Dedifferentiated amniotic fluid mesenchymal stem cell (primary cell): ENCODE data around the gene EFHD1.
A peak's percentile ranks its signal among the peaks of the same experiment; 100 is the strongest.

Experiments
- DNase-seq: peaks from one replicate; pipeline ENCODE4 v3.0.0-alpha.2; 2016; ENCODE audit errors: extremely low spot score

The EFHD1 gene, protein sequence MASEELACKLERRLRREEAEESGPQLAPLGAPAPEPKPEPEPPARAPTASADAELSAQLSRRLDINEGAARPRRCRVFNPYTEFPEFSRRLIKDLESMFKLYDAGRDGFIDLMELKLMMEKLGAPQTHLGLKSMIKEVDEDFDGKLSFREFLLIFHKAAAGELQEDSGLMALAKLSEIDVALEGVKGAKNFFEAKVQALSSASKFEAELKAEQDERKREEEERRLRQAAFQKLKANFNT

DNA sequence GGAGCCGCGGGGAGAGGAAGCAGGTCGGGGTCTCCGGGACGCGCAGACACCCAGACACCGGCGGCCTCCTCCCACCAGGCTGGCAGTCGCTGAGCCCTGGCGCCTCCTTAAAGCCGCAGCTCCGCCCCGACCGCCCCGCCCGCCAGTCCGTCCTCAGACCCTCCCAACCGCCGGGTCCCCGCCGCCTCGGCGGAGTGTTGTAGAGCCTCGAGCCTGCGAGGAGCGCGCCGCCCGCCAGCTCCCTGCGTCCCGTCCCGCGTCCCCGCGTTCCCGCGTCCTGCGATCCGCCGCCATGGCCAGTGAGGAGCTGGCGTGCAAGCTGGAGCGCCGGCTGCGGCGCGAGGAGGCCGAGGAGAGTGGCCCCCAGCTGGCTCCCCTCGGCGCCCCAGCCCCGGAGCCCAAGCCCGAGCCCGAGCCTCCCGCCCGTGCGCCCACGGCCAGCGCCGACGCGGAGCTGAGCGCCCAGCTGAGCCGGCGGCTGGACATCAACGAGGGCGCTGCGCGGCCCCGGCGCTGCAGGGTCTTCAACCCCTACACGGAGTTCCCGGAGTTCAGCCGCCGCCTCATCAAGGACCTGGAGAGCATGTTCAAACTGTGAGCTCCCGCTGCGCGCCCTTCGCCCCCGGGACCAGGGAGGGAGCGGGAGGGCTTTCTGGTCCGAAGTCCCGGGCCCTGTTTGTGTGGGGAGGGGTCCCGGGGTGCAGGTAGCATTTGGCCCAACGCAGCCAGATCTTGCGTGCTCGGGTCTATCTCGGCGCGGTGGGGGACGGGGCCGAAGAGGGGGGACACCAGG lies at the start of gene EFHD1:
Gene EFHD1 (plus strand): TSS at position 192 of the 793 bp plus-strand sequence. CDS start 101 bp downstream, at position 293.
- peak; percentile 26 for DNase-seq

DNA sequence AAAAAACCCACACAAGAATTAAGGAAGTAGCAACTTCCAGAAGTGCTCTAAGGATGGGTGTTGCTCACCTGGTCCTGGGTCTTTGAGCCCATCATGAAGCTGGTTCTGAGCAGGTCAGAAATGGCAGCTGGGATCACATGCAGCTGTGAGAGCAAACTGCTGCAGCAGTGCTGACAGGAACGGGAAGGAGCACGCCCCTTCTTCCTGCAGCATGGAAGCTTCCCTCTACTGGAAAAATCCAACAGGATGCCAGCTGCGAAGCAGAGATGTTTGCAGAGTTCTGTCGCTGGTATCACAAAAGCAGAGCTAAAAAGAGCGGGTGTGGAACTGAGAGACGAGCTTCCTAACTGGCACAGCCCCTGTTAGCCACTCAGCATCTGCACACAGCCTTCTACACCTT lies 49.2 kb upstream of the EFHD1 start:
- DNase-seq: no peak

DNA sequence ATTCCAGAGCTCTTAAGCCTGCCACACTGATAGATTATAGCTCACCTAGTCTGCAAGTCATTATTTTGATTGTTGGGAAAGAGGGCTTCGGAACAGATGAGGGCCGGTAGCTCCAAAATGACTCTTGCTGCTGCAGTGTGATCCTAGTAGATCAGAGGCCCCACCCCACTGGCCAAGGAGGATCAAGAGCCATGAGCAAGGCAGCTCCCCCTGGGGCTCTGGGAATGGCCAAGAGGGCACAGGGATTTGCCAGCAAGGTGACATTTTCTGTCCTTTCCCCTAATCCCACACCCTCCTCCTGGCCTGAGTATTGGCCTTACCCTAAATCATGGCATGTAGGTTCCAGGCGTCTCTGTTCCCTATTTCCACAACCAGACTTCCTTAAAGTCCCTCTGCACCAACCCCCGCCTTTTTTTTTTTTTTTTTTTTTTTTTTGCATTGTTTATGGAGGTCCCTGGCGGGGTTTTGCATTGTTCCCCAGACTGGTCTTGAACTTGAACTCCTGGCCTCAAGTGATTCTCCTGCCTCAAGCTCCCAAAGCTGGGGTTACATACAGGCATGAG lies 46.4 kb upstream of the EFHD1 start:
- no peak for DNase-seq

DNA sequence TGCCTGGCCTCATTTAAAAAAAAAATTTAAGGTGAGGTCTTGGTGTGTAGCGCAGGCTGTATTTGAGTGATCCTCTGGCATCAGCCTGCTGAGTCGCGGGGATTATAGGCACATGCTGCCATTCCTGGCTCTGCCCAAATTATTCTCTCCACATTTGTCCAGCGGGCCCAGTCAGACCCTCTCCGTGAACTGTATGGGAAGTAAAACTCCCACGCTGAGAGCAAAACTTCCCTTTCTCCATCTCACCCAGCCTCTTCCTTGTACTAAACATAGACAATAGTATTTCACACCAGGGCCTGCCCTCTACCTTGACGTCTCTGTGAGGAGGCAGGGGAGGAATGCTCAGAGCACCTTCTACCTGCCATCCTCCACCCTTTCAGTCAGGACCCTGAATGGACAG lies 45.9 kb upstream of the EFHD1 start:
- no peak for DNase-seq

DNA sequence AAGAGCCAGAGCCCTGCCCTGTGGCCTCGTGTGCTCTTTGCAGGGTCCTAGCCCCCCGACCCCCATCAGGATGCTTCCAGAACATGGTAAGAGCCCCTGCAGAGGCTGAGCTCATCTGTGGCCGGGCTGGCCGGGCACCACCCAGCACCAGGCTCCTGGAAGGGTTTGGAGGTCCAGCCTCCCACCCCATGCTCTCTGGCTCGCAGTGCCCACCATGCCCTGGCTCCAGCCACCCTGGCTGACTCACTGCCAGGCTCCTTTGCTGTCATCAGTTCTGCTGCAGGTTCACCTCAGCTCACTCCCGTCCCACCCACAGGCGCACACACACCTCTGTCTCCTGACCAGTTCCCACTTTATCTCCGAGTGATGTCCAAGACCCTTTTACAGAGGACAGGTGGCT lies 45.4 kb upstream of the EFHD1 start:
- no peak for DNase-seq

DNA sequence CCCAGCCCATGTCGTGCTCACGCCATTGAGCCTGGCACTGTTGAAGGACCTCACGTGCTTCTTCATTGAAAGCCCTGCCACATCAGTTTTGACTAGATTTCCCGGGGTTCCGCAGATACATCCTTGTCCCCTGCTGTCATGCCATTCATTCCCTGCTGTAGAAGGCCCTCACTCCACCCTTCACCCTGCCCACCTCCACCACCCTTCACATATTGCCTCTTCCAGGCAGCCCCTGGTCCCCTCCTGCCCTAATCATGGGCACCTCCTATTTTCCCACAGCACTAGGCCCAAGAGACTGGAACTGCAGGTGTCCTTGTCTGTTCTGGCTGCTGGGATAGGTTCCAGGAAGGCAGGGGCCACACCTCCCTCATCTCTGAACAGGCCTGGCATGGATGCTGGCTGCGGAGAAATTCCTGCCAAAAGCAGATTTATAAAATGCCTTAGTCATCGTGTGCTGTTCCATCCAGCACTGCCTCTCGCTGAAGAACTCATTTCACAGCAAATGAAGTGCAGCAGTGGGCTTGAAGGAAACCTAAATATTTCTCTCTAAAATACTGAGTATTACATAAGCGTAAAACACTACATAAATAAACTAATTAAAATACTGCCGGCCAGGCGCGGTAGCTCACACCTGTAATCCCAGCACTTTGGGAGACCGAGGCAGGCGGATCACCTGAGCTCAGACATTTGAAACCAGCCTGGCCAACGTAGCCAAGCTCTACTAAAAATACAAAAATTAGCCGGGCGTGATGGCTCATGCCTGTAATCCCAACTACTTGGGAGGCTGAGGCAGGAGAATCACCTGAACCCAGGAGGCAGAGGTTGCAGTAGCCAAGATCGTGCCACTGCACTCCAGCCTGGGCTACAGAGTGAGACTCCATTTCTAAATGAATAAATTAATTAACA lies 44.5 kb upstream of the EFHD1 start:
- DNase-seq: peak; percentile 87

DNA sequence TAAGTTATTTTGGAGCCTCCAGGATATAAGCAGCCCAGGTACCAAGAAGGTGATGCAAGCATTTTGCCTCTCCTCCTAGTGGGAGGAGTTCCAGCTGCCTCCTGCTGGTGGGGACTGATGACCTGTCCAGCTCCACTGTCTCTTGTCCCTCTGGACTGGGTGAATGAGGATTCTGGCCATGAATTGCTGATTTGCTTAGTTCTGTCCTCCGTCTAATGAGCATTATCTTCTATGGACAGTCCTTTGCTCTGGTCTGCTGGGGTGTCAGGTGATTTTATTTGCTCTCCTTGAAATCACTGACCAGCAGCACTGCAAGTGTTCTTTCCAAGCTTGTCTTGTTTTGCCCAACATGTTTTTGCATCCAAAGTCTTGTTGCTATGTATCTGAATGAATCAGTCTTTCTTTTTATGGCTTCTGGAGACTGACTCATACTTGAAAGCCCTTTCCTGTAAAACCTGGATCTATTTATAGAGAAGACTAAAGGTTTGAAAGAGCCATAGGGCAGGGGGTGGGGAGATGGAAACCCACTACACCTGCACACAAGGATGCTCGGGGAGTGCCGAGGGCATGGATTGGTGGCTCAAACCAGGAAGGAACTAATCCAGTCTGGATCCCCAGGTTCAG lies 40.5 kb upstream of the EFHD1 start:
- DNase-seq: peak; percentile 71

DNA sequence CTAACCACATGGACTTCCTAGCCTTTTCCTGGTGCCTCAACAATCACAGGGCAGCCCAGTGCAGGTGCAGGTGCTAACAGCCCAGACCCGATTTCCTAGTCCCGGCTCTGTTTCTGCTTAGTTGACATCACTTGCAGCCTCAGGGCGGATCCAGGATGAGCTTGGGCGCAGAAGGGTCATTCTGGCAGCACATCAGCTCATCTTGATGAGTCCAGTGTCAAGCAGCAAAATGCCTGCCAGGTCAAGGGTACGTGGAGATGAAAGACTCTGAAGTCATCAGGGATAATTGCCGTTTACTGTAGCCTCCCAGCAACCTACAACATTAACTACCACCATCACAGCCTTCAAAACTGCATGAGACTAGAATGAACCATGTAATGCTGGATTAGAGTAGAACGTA lies 39.4 kb upstream of the EFHD1 start:
- no peak for DNase-seq

DNA sequence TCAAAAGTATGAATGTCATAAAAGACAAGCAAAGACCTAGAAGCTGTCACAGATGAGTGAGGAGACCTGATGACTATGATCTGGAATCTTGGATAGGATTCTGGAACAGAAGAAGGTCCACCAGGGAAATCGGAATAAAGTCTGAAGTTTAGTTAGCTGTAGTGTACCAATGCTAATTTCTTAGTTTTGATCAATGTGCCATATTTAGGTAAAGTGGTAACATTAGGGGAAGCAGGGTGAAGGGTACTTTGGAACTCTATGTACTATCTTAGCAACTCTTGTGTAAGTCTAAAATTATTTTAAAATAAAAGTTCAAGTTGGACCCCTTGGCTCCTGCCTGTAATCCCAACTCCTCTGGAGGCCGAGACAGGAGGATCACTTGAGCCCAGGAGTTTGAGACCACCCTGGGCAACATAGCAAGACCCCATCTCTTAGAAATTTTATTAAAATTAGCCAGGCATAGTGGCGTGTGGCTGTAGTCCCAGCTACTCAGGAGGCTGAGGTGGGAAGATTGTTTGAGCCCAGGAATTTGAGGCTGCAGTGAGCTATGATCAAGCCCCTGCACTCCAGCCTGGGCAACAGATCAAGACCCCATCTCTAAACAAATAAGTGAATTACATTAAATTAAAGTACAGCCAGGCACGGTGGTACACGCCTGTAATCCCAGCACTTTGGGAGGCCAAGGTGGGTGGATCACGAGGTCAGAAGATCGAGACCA lies 35.9 kb upstream of the EFHD1 start:
- no peak for DNase-seq

DNA sequence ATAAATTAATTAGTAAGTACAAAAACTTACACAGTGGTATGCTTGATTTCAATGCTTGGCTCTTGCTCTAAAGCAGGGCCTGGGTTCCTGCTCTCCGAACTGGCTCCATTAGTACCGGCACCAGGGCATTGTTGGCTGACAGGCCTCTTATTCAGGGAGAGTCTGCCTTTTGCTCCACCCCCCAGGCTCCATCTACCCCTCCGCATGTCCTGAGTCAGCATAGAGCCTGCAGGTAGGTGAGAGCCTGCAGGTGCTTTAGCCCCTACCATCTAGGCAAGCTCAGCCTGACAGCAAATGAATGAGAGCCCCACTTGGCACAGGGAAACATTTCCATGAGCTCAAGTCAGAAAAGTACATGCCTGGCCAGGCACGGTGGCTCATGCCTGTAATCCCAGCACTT lies 35.1 kb upstream of the EFHD1 start:
- no peak for DNase-seq

DNA sequence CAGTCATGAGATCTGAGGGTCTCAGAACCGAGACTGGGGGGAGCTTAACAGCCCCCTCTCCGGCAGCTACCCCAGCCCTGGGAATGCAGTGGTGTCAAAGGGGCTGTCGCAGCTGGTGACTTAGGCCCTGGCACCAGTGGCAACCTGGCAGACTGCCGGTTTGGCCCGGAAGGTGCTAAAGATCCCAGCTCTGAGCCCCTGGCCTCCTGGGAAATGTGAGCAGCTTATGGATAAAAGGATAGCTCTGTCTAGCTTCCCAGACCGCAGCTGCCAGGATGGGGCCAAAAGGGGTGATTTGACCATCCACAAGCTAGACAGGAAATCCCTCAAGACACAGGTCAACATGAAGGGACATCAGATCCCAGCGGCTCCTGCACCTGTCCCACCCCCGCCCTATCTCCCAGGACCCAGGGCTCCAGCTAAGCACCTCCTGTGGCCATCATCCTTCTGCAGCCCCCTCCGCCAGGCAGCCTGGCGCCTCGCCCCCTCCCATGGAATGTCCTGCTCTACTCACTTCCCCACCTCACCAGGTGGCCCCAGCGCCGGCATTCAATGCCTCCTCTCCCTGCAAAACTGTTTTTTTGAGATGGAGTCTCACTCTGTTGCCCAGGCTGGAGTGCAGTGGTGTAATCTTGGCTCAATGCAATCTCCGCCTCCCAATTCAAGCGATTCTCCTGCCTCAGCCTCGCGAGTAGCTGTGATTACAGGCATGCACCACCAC lies 33.2 kb upstream of the EFHD1 start:
- DNase-seq: no peak

DNA sequence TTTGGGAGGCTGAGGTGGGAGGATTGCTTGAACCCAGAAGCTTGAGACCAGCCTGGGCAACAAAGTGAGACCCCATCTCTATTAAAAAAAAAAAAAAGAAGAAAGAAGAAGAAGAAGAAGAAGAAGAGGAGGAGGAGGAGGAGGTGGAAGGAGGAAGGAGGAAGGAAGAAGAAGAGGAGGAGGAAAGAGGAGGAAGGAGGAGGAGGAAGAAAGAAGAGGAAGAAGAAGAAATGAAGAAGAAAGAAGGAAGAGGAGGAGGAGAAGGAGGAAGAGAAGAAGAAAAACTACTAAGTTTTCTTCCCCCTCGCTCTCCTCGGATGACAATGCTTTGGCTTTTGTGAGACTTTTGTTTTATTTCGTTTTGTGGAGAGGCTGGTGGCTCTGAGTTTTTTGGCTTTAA lies 30.1 kb upstream of the EFHD1 start:
- DNase-seq: no peak

DNA sequence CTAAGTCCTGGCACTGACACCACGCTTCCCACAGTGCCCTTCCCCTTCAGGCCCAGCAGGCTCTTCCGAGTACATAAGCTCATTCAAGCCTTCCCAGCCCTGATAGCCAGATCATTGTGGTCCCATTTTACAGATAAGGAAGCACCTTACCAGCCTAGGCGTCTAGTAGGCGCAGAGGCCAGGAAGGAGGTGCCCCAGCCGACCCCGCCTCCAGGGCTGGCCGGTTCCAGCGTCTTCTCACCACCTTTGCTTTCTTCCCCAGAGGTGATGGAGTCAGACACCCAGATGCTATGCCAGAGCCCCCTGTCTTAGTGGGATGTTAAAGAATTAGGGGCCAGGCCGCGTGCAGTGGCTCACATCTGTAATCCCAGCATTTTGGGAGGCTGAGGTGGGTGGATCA lies 28.9 kb upstream of the EFHD1 start:
- no peak for DNase-seq

DNA sequence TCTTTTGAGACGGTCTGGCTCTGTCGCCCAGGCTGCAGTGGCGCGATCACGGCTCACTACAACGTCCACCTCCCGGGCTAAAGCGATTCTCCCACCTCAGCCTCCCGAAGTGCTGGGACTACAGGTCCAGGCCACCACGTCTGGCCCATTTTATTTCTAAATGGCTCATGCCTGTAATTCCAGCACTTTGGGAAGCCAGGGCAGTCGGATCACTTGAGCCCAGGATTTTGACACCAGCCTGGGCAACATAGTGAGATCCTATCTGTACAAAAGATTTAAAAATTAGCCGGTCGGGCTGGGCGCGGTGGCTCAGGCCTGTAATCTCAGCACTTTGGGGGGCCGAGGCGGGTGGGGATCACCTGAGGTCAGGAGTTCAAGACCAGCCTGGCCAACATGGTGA lies 26.4 kb upstream of the EFHD1 start:
- DNase-seq: no peak

DNA sequence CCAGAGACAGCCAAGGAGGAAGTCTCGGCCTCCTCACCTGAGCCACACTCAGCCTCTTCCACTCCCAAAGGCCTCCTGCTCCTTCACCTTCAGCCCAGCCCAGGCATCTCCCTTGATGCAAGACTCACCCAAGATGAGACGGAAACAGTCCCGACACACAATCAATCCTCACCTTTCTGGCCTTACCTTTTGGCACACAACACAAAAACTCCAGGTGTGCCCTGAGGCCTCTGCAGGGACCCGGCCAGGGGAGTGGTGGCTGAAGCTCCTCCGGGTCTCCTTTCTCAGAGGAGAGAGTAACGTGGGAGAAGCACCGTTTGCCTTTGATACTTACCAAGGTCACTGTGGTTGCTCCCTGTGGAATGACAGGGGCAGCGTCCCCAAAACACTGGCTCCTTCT lies 23.8 kb upstream of the EFHD1 start:
- DNase-seq: no peak

DNA sequence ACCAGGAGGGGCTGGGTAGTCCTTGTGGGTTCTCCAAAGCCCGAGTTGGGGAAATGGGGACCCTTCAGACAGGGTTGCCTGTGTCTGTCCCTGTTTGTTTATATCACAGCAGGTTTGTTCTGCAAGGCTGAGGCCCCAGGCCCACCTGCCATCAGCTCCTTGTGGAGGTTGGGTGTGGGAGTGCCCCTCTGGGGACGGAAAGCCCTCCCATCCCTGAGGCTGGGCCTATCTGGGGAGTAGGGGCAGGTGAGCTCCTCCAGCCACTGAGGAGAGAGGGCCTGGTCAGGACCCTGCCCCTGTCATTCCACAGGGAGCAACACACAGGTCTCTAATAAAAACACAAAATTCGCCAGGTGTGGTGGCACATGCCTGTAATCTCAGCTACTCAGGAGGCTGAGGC lies 23.3 kb upstream of the EFHD1 start:
- no peak for DNase-seq

DNA sequence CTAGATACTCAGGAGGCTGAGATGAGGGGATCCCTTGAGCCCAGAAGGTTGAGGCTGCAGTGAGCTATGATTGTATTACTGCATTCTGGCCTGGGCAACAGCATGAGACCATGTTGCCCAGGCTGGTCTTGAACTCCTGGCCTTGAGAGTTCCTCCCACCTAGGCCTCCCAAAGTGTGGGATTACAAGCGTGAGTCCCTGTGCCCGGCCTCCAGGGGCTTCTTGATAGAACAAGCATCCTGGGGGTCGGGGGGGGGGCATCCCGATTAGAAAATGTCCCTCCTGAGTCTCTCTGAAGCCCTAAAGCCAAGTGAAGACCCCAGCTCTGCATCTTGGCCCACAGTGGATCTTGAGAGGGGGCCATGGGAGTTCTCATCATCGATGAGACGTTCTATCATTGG lies 22.3 kb upstream of the EFHD1 start:
- DNase-seq: no peak

DNA sequence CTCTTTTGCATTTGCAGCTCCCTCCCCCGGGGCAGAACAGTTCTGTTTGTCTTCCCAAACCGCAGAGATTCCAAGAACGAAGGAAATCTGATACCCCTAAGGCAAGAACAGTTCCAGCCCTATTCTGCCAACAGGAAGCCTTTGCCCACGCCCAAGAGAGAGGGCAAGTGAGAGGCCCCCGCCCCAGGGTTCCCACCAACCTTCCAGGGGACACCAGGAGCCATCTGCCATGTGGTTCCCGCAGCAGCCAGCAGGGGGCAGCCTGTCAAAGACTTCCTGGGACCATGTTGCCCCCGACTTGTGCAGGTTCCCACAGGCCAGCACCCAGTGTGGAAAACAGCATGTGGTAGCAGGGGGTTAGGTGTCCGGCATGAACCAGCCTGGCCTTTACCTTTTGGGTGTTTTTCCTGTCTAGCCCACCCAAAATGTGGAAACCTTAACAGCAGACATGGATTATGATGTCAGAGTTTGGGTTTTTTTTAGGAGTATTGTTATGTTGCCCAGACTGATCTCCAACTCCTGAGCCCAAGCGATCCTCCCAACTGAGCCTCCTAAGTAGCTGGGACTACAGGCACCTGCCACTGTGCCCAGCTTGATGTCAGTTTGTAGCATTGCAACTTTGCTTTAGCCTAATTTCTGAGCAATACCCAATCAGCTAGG lies 21.7 kb upstream of the EFHD1 start:
- DNase-seq: peak; percentile 88

DNA sequence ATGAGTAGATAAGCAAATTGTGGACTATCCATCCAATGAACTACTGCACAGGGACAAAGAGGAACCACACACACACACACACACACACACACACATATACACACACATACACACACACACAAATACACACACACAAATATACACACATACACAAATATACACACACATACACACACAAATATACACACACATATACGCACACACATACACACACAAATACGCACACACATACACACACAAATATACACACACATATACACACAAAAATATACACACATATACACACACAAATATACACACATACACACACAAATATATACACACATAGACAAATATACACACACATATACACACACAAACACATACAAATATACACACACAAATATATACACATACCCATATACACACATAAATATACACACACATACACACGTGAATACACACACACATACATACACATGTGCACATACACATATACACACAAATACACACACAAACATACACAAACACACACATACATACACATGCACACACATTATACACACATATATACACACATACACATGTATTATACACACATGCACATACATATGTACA lies 19.8 kb upstream of the EFHD1 start:
- DNase-seq: no peak
